Stimulated activated CD4-positive, alpha-beta T cell treated with anti-CD3 and anti-CD28 coated beads, Interleukin-1b, Interleukin-23, amount 100 ng/mL, for 1 hour (primary cell): ENCODE results near the gene MRPS34.
"Not testable (repeated sequence)": the region's sequence is repeated elsewhere in the genome, so short reads cannot be mapped to it uniquely, and the experiment has no call there.

Experiments used
- DNase-seq, 2 donors: peaks; one replicate each; pipeline ENCODE4 v3.0.0-alpha.2; 2020; ENCODE audit warnings: low read depth in 2 of 2

The MRPS34 gene

GRCh38 chr16:1752853-1753252, 20.1 kb downstream of the MRPS34 start:
- no peak for DNase-seq

- no peak for DNase-seq
Measured at GRCh38 chr16:1751946-1752345, 21.0 kb downstream of the MRPS34 start.

- DNase-seq = no peak
Measured at GRCh38 chr16:1749152-1750117, 23.5 kb downstream of the MRPS34 start.

GRCh38 chr16:1747934-1748333, 25.0 kb downstream of the MRPS34 start:
- no peak for DNase-seq

GRCh38 chr16:1746693-1747195, 26.2 kb downstream of the MRPS34 start:
- no peak for DNase-seq

- DNase-seq = no peak
Measured at GRCh38 chr16:1745900-1746692, 26.8 kb downstream of the MRPS34 start.

- no peak for DNase-seq
Measured at GRCh38 chr16:1745181-1745899, 27.6 kb downstream of the MRPS34 start.

GRCh38 chr16:1744338-1744840, 28.5 kb downstream of the MRPS34 start:
- no peak for DNase-seq

- DNase-seq = no peak
Measured at GRCh38 chr16:1743376-1744337, 29.3 kb downstream of the MRPS34 start.

GRCh38 chr16:1741553-1742165, 31.3 kb downstream of the MRPS34 start:
- DNase-seq = no peak

- DNase-seq = no peak
Measured at GRCh38 chr16:1740781-1741490, 32.0 kb downstream of the MRPS34 start.

- no peak for DNase-seq
Measured at GRCh38 chr16:1740234-1740633, 32.7 kb downstream of the MRPS34 start.

GRCh38 chr16:1734816-1735215, 38.1 kb downstream of the MRPS34 start:
- no peak for DNase-seq

- no peak for DNase-seq
Measured at GRCh38 chr16:1734123-1734522, 38.8 kb downstream of the MRPS34 start.

- not testable (repeated sequence) for DNase-seq
Measured at GRCh38 chr16:1732551-1732987, 40.4 kb downstream of the MRPS34 start.

- no peak for DNase-seq
Measured at GRCh38 chr16:1732071-1732470, 40.9 kb downstream of the MRPS34 start.

GRCh38 chr16:1731603-1732002, 41.3 kb downstream of the MRPS34 start:
- DNase-seq = no peak

- no peak for DNase-seq
Measured at GRCh38 chr16:1731073-1731472, 41.9 kb downstream of the MRPS34 start.

GRCh38 chr16:1729445-1729844, 43.5 kb downstream of the MRPS34 start:
- DNase-seq = no peak
